Activated CD8-positive, alpha-beta memory T cell treated with anti-CD3 and anti-CD28 coated beads, Interleukin-2, amount 10 ng/mL, durations not matched to agents 7 days and 5 days (primary cell): Measurements from ENCODE around the gene DNLZ. TPM values are rescaled to one million over a fixed set of nuclear protein-coding genes. Genes with fewer than 3 reads are reported as not detected.
"Not testable (repeated sequence)": the region's sequence is repeated elsewhere in the genome, so short reads cannot be mapped to it uniquely, and the experiment has no call there.

Experiments used
- ATAC-seq: fragments of 150-1000 bp; cut with Tn5 transposase; one replicate; pipeline ENCODE4 v1.10.0; 2021; ENCODE audit warnings: moderate library complexity
- CTCF ChIA-PET: fragments of 350-600 bp; sonication (Branson Sonifier 250); formaldehyde crosslinking; loops from one replicate; lab custom pipeline; 2021; ENCODE audit warnings: antibody characterized with exemption; lab: Charles Lee
- DNase-seq: peaks from one replicate; pipeline ENCODE4 v3.0.0-alpha.2; 2020
- H3K27ac Mint-ChIP-seq: one replicate; pipeline ENCODE4 v1.8.0; 2021; ENCODE audit warnings: mild to moderate bottlenecking, mixed read lengths
- H3K27me3 Mint-ChIP-seq: one replicate; pipeline ENCODE4 v1.8.0; 2021; ENCODE audit warnings: mixed read lengths
- H3K36me3 Mint-ChIP-seq: one replicate; pipeline ENCODE4 v1.8.0; 2021; ENCODE audit warnings: mild to moderate bottlenecking, mixed read lengths
- H3K4me1 Mint-ChIP-seq: one replicate; pipeline ENCODE4 v1.8.0; 2021; ENCODE audit warnings: mixed read lengths
- H3K4me3 Mint-ChIP-seq: one replicate; pipeline ENCODE4 v1.8.0; 2021; ENCODE audit warnings: mild to moderate bottlenecking, moderate library complexity, mixed read lengths
- H3K9me3 Mint-ChIP-seq: one replicate; pipeline ENCODE4 v1.8.0; 2022; ENCODE audit warnings: low read depth, mixed read lengths
- total RNA-seq, 2 experiments: library from RNA; stranded (reverse); gene quantifications; one replicate each; pipeline ENCODE4 v1.2.3, GENCODE V29; 2021

DNLZ gene
- total RNA-seq, 2 experiments from 2014 or later = 22.4 to 23.7 TPM

DNA sequence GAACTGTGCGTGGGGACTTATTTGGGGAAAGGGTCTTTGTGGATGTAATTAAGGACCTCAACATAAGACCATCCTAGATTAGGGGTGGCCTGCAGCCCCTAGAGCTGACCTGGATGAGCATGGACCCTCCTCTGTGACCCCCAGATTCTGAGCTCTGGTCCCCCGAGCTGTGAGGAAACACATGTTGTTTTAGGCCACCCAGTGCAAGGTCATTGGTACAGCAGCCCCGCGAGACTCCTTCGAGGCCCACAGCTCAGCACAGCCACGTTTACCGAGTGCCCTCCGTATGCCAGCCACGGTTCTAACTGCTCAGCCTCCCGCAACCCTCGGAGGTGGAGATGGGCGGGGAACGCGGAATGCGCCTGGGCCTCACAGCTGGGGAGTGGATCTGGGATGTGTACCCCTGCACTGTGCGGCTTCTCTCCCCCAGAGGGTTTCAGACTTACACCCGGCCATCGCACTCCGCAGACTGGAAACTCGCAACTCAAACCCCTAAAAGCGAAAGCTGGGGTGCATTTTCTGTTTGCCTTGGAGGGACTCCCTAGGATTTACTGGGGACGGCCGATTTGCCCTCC is 40.7 kb downstream of the DNLZ start:
- no peak for DNase-seq
- no peak overlapping the region for H3K4me3 Mint-ChIP-seq
- CTCF ChIA-PET = no interaction called here

DNA sequence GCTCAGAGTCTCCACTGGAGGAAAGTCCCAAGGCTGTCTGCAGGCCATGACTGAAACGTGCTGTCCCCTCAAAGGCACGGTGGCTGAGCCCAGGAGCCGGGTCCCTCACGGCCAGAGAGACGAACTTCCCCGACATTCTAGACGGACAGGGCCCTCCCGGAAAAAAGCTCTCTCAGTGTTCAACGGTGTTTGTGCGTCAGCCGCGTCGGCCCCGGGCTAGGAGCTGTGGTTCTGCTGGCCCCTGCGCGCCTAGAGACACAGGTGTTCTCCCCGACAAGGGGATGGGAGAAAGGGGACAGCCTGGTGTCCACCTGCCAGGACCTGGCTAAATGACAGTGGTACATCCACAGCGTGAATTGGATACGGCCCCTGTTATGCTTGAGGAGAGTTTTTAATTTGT is 42.0 kb downstream of the DNLZ start:
- H3K4me3 Mint-ChIP-seq = no peak overlapping the region
- H3K4me1 Mint-ChIP-seq = peaks cover 1% of the 10 kb centered on the region
- ATAC-seq (no peak), DNase-seq (no peak)
- no peak overlapping the region for H3K27ac Mint-ChIP-seq
- H3K36me3 Mint-ChIP-seq = peaks cover under 1% of the 10 kb centered on the region
- H3K9me3 Mint-ChIP-seq = no peaks in the 10 kb centered on the region
- CTCF ChIA-PET = no interaction called here
- H3K27me3 Mint-ChIP-seq = peaks cover 10% of the 10 kb centered on the region

More for the DNA sequence above, 40.7 kb downstream of the DNLZ start:
- no peaks in the 10 kb centered on the region for H3K4me1 Mint-ChIP-seq
- no peaks in the 10 kb centered on the region for H3K9me3 Mint-ChIP-seq
- no peaks in the 10 kb centered on the region for H3K36me3 Mint-ChIP-seq
- no peak for ATAC-seq
- peaks cover 10% of the 10 kb centered on the region for H3K27me3 Mint-ChIP-seq
- no peak overlapping the region for H3K27ac Mint-ChIP-seq

DNA sequence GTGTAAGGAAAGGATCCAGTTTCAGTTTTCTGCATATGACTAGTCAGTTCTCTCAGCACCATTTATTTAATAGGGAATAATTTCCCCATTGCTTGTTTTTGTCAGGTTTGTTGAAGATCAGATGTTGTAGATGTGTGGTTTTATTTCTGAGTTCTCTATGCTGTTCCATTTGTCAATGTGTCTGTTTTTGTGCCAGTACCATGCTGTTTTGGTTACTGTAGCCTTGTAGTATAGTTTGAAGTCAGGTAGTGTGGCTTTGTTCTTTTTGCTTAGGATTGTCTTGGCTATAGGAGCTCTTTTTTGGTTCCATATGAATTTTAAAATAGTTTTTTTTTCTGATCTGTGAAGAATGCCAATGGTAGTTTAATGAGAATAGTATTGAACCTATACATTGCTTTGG is 42.6 kb downstream of the DNLZ start:
- CTCF ChIA-PET = interaction anchor here (0.8 to 1.0 kb wide), 2 partner anchors 80 to 119 kb away, joined by 3 read pairs; no protein-coding TSS in a partner anchor
- not testable (repeated sequence) for H3K9me3 Mint-ChIP-seq, H3K27me3 Mint-ChIP-seq, H3K4me3 Mint-ChIP-seq, DNase-seq, H3K4me1 Mint-ChIP-seq, H3K27ac Mint-ChIP-seq, H3K36me3 Mint-ChIP-seq, ATAC-seq

GRCh38 chr9:136319955-136320354 is 43.6 kb downstream of the DNLZ start:
- not testable (repeated sequence) for H3K4me1 Mint-ChIP-seq, ATAC-seq, H3K36me3 Mint-ChIP-seq, DNase-seq, H3K27ac Mint-ChIP-seq, H3K27me3 Mint-ChIP-seq, H3K4me3 Mint-ChIP-seq
- peaks cover 11% of the 10 kb centered on the region for H3K9me3 Mint-ChIP-seq
- CTCF ChIA-PET = interaction anchor here (0.8 to 1.0 kb wide), 2 partner anchors 81 to 120 kb away, joined by 3 read pairs; no protein-coding TSS in a partner anchor

DNA sequence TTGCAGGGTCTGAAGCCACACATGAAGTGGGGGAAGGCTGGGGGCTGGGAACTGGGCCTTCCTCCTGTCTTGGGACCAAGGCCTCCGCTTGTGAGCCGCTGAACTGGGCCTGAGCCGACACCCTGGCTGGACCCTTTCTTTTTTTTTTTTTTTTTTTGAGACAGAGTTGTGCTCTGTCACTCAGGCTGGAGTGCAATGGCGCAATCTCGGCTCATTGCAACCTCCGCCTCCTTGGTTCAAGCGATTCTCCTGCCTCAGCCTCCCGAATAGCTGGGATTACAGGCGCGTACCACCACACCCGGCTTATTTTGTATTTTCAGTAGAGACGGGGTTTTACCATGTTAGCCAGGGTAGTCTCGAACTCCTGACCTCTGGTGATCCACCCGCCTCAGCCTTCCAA is 44.3 kb downstream of the DNLZ start:
- ATAC-seq, H3K4me1 Mint-ChIP-seq, DNase-seq, H3K27ac Mint-ChIP-seq, H3K4me3 Mint-ChIP-seq, H3K27me3 Mint-ChIP-seq, H3K36me3 Mint-ChIP-seq: not testable (repeated sequence)
- CTCF ChIA-PET = interaction anchor here (0.7 kb wide), 1 partner anchor 33 kb away, joined by 3 read pairs; no protein-coding TSS in a partner anchor
- H3K9me3 Mint-ChIP-seq = peaks cover 16% of the 10 kb centered on the region

DNA sequence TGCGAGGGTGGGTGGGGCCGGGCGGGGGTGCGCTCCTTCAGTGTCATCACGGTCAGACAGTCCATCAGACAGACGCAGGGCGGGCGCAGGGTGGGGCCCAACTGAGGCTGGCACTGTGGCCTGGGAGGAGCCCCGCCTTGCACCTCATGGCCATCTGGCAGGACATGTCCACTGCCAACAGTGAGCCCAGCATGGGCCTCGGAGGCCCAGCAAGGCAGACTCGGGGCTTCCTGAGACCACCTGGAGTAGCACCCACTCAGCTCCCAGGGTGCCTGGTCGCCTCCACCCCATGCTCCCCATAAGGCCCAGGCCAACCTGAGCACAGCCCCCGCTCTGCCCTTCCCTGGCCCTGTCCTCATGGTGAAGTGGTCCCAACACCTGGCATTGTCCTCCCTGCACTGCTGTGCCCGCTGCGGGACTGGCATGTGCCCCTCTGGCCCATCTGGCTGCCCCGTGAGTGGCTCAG is 44.7 kb downstream of the DNLZ start:
- no peak overlapping the region for H3K27ac Mint-ChIP-seq
- peaks cover 8% of the 10 kb centered on the region for H3K36me3 Mint-ChIP-seq
- CTCF ChIA-PET = no interaction called here
- DNase-seq (no peak), ATAC-seq (no peak)
- H3K9me3 Mint-ChIP-seq = peaks cover 16% of the 10 kb centered on the region
- no peak overlapping the region for H3K4me3 Mint-ChIP-seq
- H3K27me3 Mint-ChIP-seq = peaks cover 10% of the 10 kb centered on the region
- peaks cover 7% of the 10 kb centered on the region for H3K4me1 Mint-ChIP-seq

- H3K4me1 Mint-ChIP-seq = peaks cover 7% of the 10 kb centered on the region
- DNase-seq = no peak
- H3K9me3 Mint-ChIP-seq = peaks cover 16% of the 10 kb centered on the region
- H3K4me3 Mint-ChIP-seq = no peak overlapping the region
- H3K27ac Mint-ChIP-seq = no peak overlapping the region
- H3K36me3 Mint-ChIP-seq = peaks cover 8% of the 10 kb centered on the region
- ATAC-seq = no peak
- CTCF ChIA-PET = no interaction called here
- H3K27me3 Mint-ChIP-seq = peaks cover 10% of the 10 kb centered on the region
Measured at GRCh38 chr9:136318111-136318775, 45.3 kb downstream of the DNLZ start.

GRCh38 chr9:136317695-136318094 is 45.8 kb downstream of the DNLZ start:
- H3K9me3 Mint-ChIP-seq = peaks cover 16% of the 10 kb centered on the region
- no peak for ATAC-seq

DNA sequence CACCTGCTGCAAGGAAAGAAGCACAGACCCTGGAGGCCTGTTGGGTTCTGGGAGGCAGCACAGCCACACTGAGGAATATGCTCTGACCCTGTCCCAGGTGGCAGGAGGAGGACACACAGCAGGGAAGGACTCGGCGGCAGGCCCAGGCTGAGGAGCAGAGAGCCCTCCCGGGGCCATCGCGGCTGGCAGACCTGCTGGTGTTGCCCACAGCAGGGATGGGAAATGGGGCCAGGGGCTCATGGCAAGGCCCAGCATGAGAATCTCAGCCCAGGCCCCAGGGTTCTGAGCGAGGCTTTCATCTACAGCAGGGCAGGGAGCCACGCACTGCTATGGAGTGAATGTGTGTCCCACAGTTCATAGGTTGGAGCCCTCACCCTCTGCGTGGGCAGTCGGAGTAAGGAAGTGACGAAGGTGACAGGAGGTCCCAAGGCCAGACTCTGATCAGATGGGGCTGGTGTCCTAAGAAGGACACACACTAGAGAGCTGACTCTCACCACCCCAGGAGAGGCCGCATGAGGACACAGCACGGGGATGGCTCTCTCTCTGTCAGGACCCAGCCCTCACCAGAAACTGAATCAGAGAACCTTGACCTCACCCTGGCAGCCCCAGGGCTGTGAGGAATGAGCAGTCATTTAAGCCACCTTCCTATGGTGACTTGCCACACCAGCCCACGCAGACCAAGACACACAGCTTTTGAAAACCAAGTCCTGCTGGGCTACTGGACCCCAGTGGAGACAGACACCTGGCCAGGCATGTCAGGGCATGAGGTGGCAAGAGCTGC is 46.5 kb downstream of the DNLZ start:
- no peak for ATAC-seq
- no peak overlapping the region for H3K4me3 Mint-ChIP-seq
- no peak overlapping the region for H3K27ac Mint-ChIP-seq

More at GRCh38 chr9:136317695-136318094, 45.8 kb downstream of the DNLZ start:
- Mint-ChIP-seq H3K4me1 (peaks cover 7% of the 10 kb centered on the region), H3K4me3 (no peak overlapping the region), H3K36me3 (peaks cover 8% of the 10 kb centered on the region), H3K27ac (no peak overlapping the region), H3K27me3 (peaks cover 10% of the 10 kb centered on the region)
- CTCF ChIA-PET = no interaction called here
- no peak for DNase-seq

DNA sequence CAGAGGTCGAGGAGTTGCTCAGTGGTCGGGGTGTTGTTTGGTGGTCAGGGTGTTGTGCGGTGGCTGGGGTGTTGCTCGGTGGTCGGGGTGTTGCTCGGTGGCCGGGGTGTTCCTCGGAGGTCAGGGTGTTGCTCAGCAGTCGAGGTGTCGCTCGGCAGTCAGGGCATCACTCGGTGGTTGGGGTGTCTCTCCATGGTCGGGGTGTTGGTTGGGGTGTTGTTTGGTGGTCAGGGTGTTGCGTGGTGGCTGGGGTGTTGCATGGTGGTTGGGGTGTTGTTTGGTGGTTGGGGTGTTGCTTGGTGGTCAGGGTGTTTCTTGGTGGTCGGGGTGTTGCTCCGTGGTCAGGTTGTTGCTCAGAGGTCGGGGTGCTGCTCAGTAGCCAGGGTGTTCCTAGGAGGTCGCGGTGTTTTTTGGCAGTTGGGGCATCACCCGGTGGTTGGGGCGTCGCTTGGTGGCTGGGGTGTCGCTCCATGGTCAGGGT is 47.2 kb downstream of the DNLZ start:
- peaks cover 7% of the 10 kb centered on the region for H3K4me1 Mint-ChIP-seq
- H3K4me3 Mint-ChIP-seq = no peak overlapping the region
- CTCF ChIA-PET = no interaction called here
- H3K27me3 Mint-ChIP-seq = peaks cover 5% of the 10 kb centered on the region
- H3K36me3 Mint-ChIP-seq = peaks cover 8% of the 10 kb centered on the region
- H3K9me3 Mint-ChIP-seq = peaks cover 16% of the 10 kb centered on the region
- ATAC-seq (peak; percentile 31), DNase-seq (peak; percentile 44)
- H3K27ac Mint-ChIP-seq = peak overlapping the region; percentile 61

More for the DNA sequence above, 46.5 kb downstream of the DNLZ start:
- peaks cover 7% of the 10 kb centered on the region for H3K4me1 Mint-ChIP-seq
- H3K9me3 Mint-ChIP-seq = peaks cover 16% of the 10 kb centered on the region
- CTCF ChIA-PET = no interaction called here
- peaks cover 8% of the 10 kb centered on the region for H3K36me3 Mint-ChIP-seq
- peaks cover 6% of the 10 kb centered on the region for H3K27me3 Mint-ChIP-seq
- no peak for DNase-seq

DNA sequence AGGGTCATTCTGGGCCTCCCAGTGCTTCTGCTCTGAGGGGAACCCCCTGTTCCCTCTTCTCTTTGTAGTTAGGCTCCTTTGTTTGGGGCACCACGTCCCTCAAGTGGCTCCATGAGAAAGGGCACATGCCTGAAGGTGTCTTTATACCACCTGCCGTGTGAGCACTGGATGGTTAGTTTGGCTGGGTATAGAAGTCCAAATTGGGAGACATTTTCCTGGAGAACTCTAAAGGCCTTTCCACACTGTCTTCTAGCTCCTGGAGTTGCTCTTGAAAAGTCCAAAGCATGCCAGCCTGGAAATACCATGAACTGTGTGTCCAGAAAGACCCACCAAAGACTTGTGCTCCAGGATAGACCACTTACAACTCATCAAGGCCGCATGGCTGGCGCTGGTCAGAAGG is 48.6 kb downstream of the DNLZ start:
- Mint-ChIP-seq H3K27me3 (no peaks in the 10 kb centered on the region), H3K4me1 (peaks cover 7% of the 10 kb centered on the region), H3K4me3 (no peak overlapping the region), H3K27ac (no peak overlapping the region), H3K9me3 (peaks cover 16% of the 10 kb centered on the region), H3K36me3 (peaks cover 8% of the 10 kb centered on the region)
- CTCF ChIA-PET = interaction anchor here (1.4 kb wide), 1 partner anchor 48 kb away, joined by 3 read pairs; the partner anchor contains the start of gene DNLZ
- DNase-seq = no peak
- no peak for ATAC-seq

GRCh38 chr9:136314056-136314416 is 49.5 kb downstream of the DNLZ start:
- CTCF ChIA-PET = interaction anchor here (1.4 kb wide), 1 partner anchor 49 kb away, joined by 3 read pairs; the partner anchor contains the start of gene DNLZ
- Mint-ChIP-seq H3K27me3 (no peaks in the 10 kb centered on the region), H3K4me3 (no peak overlapping the region), H3K4me1 (peaks cover 7% of the 10 kb centered on the region), H3K27ac (no peak overlapping the region), H3K9me3 (peaks cover 16% of the 10 kb centered on the region), H3K36me3 (peaks cover 8% of the 10 kb centered on the region)
- DNase-seq (no peak), ATAC-seq (no peak)
